ENCODE data around the gene VAT1L.

The VAT1L gene

GRCh38 chr16:77836801-77837200 lies 48.4 kb downstream of the VAT1L start:
- no peak for DNase-seq

GRCh38 chr16:77838597-77839255 lies 50.4 kb downstream of the VAT1L start:
- DNase-seq, result no peak

DNA sequence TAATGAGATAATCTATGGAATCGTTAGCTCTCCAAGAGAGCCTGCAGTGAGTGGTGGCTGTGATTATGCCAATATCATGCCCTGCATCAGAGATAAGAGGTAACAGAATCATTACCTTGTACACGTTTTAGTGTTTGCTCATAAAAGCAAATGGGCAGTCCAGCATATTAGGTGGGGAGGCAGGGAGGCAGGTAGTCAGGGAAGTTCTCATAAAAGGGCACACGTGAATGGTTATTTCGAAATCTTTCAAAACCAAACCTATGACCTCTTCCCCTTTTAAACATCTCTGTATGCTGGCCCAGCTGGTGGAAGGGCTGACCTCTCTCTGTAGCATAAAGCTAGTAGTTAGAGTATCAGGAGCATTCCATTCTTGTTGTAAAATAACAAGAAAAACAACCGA lies 51.7 kb downstream of the VAT1L start:
- DNase-seq, result no peak

GRCh38 chr16:77840673-77841501 lies 52.5 kb downstream of the VAT1L start:
- DNase-seq, result no peak

DNA sequence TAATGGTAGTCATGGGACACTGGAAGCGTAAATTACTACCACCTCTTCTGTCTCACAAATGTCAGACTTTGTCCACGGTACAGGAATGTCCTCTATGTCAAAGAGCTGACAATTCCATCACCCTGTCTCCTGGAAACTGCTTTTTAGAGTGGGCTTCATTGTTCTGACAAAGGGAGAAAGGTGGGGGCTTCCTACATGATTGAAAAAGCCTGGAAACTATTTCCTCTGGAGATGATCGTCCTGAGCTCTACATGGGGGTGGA lies 53.1 kb downstream of the VAT1L start:
- no peak for DNase-seq

- DNase-seq, result no peak
Measured at GRCh38 chr16:77842468-77842867, 54.1 kb downstream of the VAT1L start.

- DNase-seq, result no peak
Measured at GRCh38 chr16:77843405-77843804, 55.0 kb downstream of the VAT1L start.

GRCh38 chr16:77844801-77845200 lies 56.4 kb downstream of the VAT1L start:
- DNase-seq, result no peak

DNA sequence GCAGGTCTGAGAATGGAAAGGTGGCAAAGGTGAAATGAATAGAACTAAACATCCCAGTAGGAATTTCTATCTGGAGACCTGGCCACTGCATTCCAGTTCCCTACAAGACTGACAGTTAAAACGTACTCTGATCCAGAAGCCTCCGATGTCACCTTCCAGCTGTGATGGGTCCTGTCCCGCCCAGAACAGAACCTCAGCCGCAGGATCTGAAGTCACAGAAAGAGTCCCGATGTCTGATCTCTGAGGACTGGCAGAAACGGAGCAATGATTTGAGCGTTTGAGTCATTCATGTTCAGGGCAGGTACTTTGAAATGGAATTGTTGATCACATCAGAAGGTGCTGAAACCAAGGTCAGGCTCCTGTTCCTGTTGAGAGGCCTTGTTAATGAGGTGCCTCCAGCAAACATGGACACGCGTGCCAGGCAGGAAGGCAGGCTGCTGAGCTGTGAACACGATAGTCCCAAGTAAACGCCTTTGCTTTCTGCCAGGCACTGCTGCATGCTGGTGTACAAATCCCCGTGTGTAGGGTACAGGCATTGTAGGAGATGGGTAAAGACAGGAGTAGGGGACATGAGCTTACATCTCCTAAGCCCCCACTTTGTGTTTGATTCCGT lies 61.4 kb downstream of the VAT1L start:
- DNase-seq, result no peak

DNA sequence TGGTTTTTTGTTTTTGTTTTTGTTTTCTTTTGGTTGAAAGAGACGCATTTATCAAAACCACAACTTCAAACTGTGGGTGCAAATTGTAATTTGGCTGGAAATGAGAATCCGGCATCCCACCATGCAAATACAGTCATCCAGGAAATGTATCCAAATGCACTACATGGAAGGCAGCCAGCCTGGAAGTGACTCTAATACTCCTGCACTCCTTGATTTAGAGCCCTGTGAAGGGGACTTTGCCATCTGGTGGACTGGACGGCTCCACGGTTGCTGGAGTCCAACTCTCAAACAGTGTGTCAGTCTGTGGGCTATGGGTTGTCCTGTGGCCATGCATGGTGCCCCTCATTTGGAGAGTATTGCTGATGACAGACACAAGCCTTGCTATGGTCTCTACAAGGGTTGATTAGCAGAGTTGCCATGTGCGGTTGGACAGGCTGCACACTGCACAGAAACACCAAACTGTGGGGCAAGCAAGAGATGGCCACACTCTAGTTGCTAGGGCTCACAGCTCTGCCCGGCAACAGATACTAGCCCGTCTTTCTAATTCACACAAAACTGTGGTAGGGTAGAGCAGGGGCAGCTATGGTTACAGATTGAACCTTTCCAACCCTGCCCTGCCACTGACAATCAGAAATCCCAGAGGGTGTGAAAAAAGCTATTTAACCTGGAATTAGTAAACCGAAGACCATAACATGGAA lies 62.4 kb downstream of the VAT1L start:
- no peak for DNase-seq

- no peak for DNase-seq
Measured at GRCh38 chr16:77853161-77853560, 64.8 kb downstream of the VAT1L start.

GRCh38 chr16:77856438-77857160 lies 68.2 kb downstream of the VAT1L start:
- no peak for DNase-seq

DNA sequence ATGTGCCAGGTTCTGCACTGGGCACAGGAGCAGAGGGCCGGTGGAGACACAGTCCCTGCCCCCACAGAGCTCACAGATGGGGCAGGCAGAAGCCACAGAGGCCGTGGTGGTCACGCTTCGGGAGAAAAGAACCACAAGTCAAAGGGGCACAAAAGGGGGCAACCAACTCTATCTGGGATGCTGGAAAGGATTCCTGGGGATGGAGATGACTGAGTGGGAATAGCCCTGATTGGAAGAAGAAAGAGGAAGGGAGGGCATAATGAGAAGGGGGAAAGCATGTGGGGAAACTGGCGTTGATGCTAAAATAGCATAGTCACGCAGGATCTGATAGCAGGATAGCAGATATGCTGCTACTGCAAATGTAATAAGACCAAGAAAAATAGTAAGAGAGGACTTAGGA lies 69.7 kb downstream of the VAT1L start:
- DNase-seq, result no peak

DNA sequence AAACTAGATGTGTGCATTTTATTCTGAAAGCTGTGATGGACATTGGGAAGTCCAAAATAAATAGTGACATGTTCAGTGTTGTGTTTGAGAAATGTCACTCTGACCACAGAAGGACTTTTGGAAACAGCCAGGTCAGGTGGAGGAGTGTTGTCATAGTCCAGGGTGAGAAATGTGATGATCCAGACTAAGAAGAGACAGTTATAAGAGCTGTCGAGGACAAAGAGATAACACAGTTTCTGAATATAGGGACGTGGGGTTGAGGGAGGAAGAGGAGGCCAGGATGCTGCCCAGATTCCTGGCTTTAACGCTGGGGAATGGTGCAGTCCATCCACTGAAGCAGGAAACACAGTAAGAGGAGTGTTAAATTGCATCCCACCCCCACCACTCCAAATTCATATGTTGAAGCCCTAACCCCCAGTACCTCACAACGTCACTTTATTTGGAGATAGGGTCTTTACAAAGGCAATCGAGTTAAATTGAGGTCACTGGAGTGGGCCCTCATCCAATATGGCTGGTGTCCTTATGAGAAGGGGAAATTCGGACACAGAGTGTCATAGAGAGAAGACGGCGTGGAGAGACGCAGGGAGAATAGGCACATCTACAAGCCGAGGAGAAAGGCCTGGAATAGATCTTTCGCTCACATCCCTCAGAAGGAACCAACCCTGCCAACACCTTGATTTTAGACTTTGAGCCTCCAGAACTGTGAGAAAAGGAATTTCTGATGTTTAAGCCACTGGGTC lies 71.3 kb downstream of the VAT1L start:
- DNase-seq, result no peak

DNA sequence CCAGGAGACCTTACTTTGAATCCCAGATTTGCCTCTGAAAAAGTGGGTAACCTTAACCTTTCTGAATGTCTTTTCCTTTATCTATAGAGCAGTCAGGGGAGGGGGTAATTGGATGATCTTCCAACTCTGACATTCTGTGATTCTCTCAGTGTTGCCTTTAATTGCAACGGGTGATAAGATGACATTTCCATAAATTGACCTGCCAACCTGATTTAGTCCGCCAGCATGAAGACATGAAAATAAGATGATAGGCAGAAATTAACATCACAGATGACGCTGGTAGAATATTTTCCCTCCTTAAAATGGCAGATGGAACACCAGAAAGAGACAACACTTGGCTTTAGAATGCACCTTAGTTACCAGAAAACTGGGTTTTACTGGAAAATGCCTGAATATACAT lies 72.6 kb downstream of the VAT1L start:
- no peak for DNase-seq

- no peak for DNase-seq
Measured at GRCh38 chr16:77863250-77863649, 74.9 kb downstream of the VAT1L start.

- DNase-seq, result no peak
Measured at GRCh38 chr16:77866752-77867151, 78.4 kb downstream of the VAT1L start.

GRCh38 chr16:77868052-77868451 lies 79.7 kb downstream of the VAT1L start:
- DNase-seq, result no peak

DNA sequence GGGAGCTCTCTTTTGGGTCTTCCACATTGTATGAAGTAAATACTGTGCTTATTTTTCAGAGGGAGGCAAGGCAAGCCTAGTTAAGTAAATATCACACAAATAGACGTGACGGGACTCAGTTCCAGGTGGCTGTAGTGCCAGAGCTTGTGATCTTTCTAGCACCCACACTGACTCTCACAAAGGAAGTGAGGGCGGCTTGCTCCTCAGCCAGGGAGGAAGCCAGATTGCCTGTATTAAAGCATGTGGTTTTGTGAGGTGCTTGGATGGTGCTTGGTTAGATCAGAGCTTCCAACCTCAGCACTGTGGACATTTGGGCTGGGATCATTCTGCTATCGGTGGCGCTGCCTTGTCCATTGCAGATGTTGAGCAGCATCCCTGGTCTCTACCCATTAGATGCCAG lies 80.1 kb downstream of the VAT1L start:
- no peak for DNase-seq

GRCh38 chr16:77869997-77870813 lies 81.8 kb downstream of the VAT1L start:
- DNase-seq, result no peak

DNA sequence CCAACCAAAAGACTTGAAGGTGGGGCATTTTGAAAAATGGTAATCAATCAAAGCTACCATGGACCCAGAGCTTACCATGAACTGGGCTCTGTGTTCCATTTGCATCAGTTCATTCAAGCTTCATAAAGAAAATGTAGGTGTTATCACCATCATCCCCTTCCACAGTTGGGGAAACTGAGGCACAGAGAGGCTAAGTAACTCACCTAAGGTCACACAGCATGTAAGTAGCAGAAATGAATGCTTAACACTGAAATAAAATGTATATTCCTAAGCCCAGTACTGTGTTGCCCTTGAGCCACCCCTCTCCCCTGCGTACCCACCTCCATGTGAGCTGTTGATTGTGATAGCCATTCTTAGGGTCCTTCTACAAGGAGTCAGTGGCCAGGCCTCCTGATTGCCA lies 83.6 kb downstream of the VAT1L start:
- DNase-seq, result no peak

- DNase-seq, result no peak
Measured at GRCh38 chr16:77873066-77873465, 84.7 kb downstream of the VAT1L start.
